ENCODE results near the gene TREM1. TPM values are rescaled to one million over a fixed set of nuclear protein-coding genes. Genes with fewer than 3 reads are reported as not detected.

The TREM1 gene
- total RNA-seq, 1 donor, result 103 TPM

DNA sequence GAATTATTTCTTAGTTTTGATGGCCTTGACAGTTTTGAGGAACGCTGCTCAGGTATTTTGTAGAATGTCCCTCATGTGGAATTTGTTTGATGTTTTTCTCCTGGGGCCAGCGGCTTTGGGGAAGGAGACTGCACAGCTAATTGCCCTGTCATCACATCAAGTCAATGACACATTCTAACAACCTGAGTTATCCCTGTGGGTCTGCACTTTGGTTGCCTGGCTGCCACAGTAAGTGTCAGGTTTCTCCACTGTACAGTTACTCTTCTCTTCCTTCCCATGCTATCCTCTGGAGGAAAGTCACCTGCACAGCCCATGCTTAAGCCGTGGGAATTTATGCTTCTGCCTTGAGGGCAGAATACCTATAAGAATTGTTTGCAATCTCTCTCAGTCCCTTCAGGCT, 59.7 kb downstream of the TREM1 start:
- no peak overlapping the region for H3K4me3 ChIP-seq (ENCODE audit: low read length)
- no peaks in the 10 kb centered on the region for H3K9me3 ChIP-seq (ENCODE audit: low read depth, low read length)
- H3K4me1 ChIP-seq (ENCODE audit: insufficient read depth, low read length), result peaks cover 45% of the 10 kb centered on the region
- H3K27me3 ChIP-seq (ENCODE audit: insufficient read depth, low read length), result no peaks in the 10 kb centered on the region

GRCh38 chr6:41224800-41225199, 61.7 kb downstream of the TREM1 start:
- H3K27me3 ChIP-seq (ENCODE audit: insufficient read depth, low read length), result no peaks in the 10 kb centered on the region
- peaks cover 11% of the 10 kb centered on the region for H3K9me3 ChIP-seq (ENCODE audit: low read depth, low read length)
- H3K4me3 ChIP-seq (ENCODE audit: low read length), result no peak overlapping the region
- peaks cover 45% of the 10 kb centered on the region for H3K4me1 ChIP-seq (ENCODE audit: insufficient read depth, low read length)

Other genes with a start within 250 kb of the TREM1 start
- 1.2 TPM for gene UNC5CL, start 247.5 kb downstream of the TREM1 start, total RNA-seq
- not detected for gene TSPO2, start 244.2 kb downstream of the TREM1 start, total RNA-seq
- gene APOBEC2, start 233.5 kb downstream of the TREM1 start, total RNA-seq, result not detected
- gene OARD1, start 214.3 kb downstream of the TREM1 start, total RNA-seq, result 28.2 TPM
- gene NFYA, start 213.7 kb downstream of the TREM1 start, total RNA-seq, result 16.6 TPM
- gene TREML1, start 132.3 kb downstream of the TREM1 start, total RNA-seq, result 41.7 TPM
- gene TREM2, start 123.6 kb downstream of the TREM1 start, total RNA-seq, result not detected
- gene TREML2, start 85.5 kb downstream of the TREM1 start, total RNA-seq, result 1.2 TPM
- not detected for gene TREML4, start 58.3 kb downstream of the TREM1 start, total RNA-seq
- gene NCR2, start 48.9 kb upstream of the TREM1 start, total RNA-seq, result not detected